HepG2 (cell line): ENCODE measurements around the gene GINS2. TPM values are rescaled to one million over a fixed set of nuclear protein-coding genes. Genes with fewer than 3 reads are reported as not detected.

ENCODE experiments used
- ETV6 ChIP-seq: sonication (generic); formaldehyde crosslinking; conservative IDR thresholded peaks from 2 replicates; pipeline ENCODE4 v1.4.0; 2020; ENCODE audit warnings: missing genetic modification reagents
- HOXA5 ChIP-seq: sonication (generic); formaldehyde crosslinking; IDR thresholded peaks from 2 replicates; pipeline ENCODE4 v1.4.0; 2020; ENCODE audit warnings: missing genetic modification reagents
- MAZ ChIP-seq, 2 experiments: sonication (generic) in 1 of 2; formaldehyde crosslinking in 1 of 2; IDR thresholded peaks; 2 replicates each; pipeline versions ENCODE4 v1.5.0 to v1.6.1; 2012 to 2020; ENCODE audit warnings: low read depth in 2 of 2, mild to moderate bottlenecking in 2 of 2, borderline replicate concordance in 1 of 2, improper control_type of control experiment in 1 of 2, low read length in 1 of 2, missing genetic modification reagents in 1 of 2, moderate library complexity in 1 of 2
- MIXL1 ChIP-seq: IDR thresholded peaks from 2 replicates; pipeline ENCODE4 v1.6.1; 2016
- MLLT10 ChIP-seq: sonication (generic); formaldehyde crosslinking; IDR thresholded peaks from 2 replicates; pipeline ENCODE4 v1.4.0; 2020; ENCODE audit warnings: missing genetic modification reagents
- NBN ChIP-seq: fragments of 450-650 bp; conservative IDR thresholded peaks from 2 replicates; pipeline ENCODE4 v1.6.1; 2017
- POGZ ChIP-seq: sonication (generic); formaldehyde crosslinking; IDR thresholded peaks from 2 replicates; pipeline ENCODE4 v1.4.0; 2020; ENCODE audit warnings: mild to moderate bottlenecking, missing genetic modification reagents
- REL ChIP-seq: sonication (generic); formaldehyde crosslinking; conservative IDR thresholded peaks from 2 replicates; pipeline ENCODE4 v1.8.0; 2022; ENCODE audit warnings: mild to moderate bottlenecking, missing genetic modification reagents, moderate library complexity
- ZNF382 ChIP-seq: sonication (generic); formaldehyde crosslinking; IDR thresholded peaks from 2 replicates; pipeline ENCODE4 v1.5.0; 2020; ENCODE audit warnings: missing genetic modification reagents, mild to moderate bottlenecking, borderline replicate concordance
- ZNF768 ChIP-seq: sonication (generic); formaldehyde crosslinking; IDR thresholded peaks from 2 replicates; pipeline ENCODE4 v1.4.0; 2020; ENCODE audit warnings: missing genetic modification reagents
- polyA plus RNA-seq, 8 experiments: library from polyadenylated mRNA; depleted of rRNA in 3 of 8; stranded (reverse) in 7 of 8; unstranded in 1 of 8; fragments of >200 nt; fragmentation: Illumina TruSeq in 4 of 8; extraction: Trizol in 4 of 8; gene quantifications; 2 replicates each; pipeline versions ENCODE4 v1.2.1 to v1.2.3, GENCODE V29; 2011 to 2016; ENCODE audit warnings: low read depth in 4 of 8, missing spikeins in 1 of 8, mixed read lengths in 1 of 8; ENCODE audit not compliant: insufficient read depth in 1 of 8
- total RNA-seq, 5 experiments: library from RNA; depleted of rRNA; stranded (reverse); fragments of >200 nt; fragmentation: Illumina TruSeq; extraction: Trizol; gene quantifications; 2 replicates each; pipeline ENCODE4 v1.2.3, GENCODE V29; 2016; ENCODE audit warnings: low read depth in 1 of 5
- TF ChIP-seq, protein P1 (sequence below): sonication (generic); formaldehyde crosslinking; IDR thresholded peaks from 2 replicates; pipeline ENCODE4 v1.4.0; 2020; ENCODE audit warnings: mild to moderate bottlenecking, missing genetic modification reagents
- TF ChIP-seq, protein P2 (sequence below): IDR thresholded peaks from 2 replicates; pipeline ENCODE4 v1.6.1; 2016
- TF ChIP-seq, protein P3 (sequence below): sonication (generic); formaldehyde crosslinking; IDR thresholded peaks from 2 replicates; pipeline ENCODE4 v1.8.0; 2023; ENCODE audit warnings: mild to moderate bottlenecking, missing genetic modification reagents
- TF ChIP-seq, protein P4 (sequence below): sonication (generic); formaldehyde crosslinking; IDR thresholded peaks from 2 replicates; pipeline ENCODE4 v1.5.1; 2020; ENCODE audit warnings: missing genetic modification reagents, mild to moderate bottlenecking, borderline replicate concordance

GINS2 gene
- total and polyA plus RNA-seq, 2 of the 13 experiments (the other 11 are each of a cell fraction or from before 2014, with no cell fraction given) = 10.6 to 48.3 TPM

DNA sequence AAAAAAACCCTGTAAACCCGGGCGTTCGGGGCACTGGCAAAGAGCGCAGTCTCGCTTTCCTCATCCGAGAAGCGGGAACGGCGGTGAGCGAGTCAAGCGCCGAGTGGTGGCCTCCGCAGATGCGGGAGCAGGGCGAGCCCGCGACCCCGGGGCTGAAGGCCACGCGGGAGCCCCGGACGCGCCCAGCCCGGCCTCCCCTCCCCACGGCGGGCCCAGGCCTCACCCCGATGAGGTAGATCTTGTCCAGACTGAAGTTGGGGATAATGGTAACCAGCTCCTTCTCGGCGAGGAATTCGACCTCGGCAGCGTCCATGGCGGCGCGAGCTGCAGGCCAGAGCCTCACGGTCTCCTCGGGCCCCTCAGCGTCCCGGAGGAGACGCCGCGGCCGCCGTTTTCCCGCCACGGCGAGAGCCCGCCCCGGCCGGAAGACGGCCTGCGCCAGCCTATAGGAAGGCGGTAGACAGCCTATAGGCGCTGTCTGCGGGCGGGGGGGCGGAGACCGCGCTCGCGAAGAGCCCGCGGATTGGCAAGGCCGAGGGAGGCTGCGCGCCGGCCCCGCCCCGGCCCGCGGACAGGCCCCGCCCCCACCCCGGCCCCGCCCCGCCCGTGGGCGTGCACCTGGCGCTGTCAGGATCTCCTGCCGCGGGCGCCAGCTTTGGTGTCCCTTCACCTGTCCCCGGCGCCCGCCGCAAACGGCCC, at the start of gene GINS2 (continued):
- TF ChIP-seq, protein P1, sequence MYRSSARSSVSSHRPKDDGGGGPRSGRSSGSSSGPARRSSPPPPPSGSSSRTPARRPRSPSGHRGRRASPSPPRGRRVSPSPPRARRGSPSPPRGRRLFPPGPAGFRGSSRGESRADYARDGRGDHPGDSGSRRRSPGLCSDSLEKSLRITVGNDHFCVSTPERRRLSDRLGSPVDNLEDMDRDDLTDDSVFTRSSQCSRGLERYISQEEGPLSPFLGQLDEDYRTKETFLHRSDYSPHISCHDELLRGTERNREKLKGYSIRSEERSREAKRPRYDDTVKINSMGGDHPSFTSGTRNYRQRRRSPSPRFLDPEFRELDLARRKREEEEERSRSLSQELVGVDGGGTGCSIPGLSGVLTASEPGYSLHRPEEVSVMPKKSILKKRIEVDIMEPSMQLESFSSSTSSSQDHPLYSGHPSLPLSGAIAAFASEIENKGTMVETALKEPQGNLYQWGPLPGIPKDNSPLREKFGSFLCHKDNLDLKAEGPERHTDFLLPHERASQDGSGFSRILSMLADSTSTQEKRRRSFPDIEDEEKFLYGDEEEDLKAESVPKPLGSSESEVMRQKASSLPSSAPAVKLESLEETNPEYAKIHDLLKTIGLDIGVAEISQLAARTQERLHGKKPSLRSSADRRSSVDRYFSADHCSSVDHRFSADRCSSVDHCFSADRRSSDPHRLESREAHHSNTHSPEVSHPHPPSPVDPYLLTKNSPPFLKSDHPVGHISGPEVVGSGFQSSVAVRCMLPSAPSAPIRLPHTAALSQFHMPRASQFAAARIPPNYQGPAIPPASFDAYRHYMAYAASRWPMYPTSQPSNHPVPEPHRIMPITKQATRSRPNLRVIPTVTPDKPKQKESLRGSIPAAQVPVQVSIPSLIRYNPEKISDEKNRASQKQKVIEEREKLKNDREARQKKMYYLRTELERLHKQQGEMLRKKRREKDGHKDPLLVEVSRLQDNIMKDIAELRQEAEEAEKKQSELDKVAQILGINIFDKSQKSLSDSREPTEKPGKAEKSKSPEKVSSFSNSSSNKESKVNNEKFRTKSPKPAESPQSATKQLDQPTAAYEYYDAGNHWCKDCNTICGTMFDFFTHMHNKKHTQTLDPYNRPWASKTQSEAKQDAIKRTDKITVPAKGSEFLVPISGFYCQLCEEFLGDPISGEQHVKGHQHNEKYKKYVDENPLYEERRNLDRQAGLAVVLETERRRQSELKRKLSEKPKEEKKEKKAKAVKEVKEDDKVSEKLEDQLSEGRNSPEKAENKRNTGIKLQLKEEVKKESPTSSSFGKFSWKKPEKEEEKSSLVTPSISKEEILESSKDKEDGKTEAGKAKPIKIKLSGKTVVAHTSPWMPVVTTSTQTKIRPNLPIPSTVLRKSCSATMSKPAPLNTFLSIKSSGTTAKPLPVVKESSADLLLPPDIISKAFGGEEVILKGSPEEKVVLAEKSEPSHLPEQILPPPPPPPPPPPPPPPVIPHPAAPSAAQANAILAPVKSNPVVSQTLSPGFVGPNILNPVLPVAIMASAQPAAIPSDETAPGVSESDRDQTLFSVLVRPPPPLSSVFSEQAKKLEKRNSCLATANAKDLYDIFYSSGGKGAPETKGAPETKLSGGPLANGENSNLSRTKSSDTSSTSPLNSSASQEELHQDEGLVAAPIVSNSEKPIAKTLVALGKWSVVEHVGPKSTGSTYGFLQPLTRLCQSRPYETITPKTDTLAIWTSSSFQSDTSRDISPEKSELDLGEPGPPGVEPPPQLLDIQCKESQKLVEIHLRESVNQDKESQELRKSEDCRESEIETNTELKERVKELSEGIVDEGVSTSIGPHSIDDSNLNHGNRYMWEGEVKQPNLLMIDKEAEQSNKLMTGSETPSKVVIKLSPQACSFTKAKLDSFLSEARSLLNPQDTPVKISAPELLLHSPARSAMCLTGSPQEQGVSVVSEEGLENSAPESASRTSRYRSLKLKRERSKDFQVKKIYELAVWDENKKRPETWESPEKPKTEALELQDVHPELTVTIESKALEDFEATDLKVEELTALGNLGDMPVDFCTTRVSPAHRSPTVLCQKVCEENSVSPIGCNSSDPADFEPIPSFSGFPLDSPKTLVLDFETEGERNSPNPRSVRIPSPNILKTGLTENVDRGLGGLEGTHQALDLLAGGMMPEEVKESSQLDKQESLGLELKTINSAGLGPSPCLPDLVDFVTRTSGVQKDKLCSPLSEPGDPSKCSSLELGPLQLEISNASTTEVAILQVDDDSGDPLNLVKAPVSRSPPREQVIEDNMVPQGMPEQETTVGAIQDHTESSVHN (CRISPR knock-in tag) = no peak
- TF ChIP-seq, protein P2, sequence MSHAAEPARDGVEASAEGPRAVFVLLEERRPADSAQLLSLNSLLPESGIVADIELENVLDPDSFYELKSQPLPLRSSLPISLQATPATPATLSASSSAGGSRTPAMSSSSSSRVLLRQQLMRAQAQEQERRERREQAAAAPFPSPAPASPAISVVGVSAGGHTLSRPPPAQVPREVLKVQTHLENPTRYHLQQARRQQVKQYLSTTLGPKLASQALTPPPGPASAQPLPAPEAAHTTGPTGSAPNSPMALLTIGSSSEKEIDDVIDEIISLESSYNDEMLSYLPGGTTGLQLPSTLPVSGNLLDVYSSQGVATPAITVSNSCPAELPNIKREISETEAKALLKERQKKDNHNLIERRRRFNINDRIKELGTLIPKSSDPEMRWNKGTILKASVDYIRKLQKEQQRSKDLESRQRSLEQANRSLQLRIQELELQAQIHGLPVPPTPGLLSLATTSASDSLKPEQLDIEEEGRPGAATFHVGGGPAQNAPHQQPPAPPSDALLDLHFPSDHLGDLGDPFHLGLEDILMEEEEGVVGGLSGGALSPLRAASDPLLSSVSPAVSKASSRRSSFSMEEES (CRISPR knock-in tag) = 0 out of 2 replicates have a peak, but pooled peaks have one; percentile 33
- TF ChIP-seq, protein P3, sequence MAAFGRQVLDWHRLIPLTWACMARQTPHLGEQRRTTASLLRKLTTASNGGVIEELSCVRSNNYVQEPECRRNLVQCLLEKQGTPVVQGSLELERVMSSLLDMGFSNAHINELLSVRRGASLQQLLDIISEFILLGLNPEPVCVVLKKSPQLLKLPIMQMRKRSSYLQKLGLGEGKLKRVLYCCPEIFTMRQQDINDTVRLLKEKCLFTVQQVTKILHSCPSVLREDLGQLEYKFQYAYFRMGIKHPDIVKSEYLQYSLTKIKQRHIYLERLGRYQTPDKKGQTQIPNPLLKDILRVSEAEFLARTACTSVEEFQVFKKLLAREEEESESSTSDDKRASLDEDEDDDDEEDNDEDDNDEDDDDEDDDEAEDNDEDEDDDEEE = peak; percentile 53; the same call in 1 of the 2 replicates
- TF ChIP-seq ZNF768 (CRISPR knock-in tag) = peak; percentile 69
- peak; percentile 63; the same call in 1 of the 2 replicates for TF ChIP-seq POGZ
- TF ChIP-seq HOXA5 = peak; percentile 91; the same call in 1 of the 2 replicates
- no peak for TF ChIP-seq MLLT10 (CRISPR knock-in tag)
- TF ChIP-seq ETV6 = peak; percentile 62; the same call in 1 of the 2 replicates
- TF ChIP-seq, protein P4, sequence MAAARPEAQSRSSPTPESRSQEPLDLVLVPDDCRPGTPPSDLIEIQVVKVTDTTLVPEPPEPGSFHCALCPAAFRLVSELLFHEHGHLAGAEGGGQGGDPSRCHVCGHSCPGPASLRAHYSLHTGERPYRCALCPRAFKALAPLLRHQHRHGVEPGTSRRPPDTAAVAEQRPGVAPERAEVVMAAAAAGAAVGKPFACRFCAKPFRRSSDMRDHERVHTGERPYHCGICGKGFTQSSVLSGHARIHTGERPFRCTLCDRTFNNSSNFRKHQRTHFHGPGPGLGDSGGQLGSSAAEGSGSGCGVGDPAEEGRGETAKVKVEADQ = peak; percentile 58; the same call in 1 of the 2 replicates
- TF ChIP-seq NBN = no peak
- TF ChIP-seq ZNF382 (CRISPR knock-in tag) = no peak
- TF ChIP-seq MAZ (IDR thresholded peaks at IDR 0.05; ENCODE audit: borderline replicate concordance, low read depth, low read length) = peak; percentile 45; the same call in 1 of the 2 replicates
- TF ChIP-seq MAZ (CRISPR knock-in tag; IDR thresholded peaks at IDR 0.05; ENCODE audit: low read depth) = peak; percentile 27; the same call in 1 of the 2 replicates
- TF ChIP-seq MIXL1 = 0 out of 2 replicates have a peak, but pooled peaks have one; percentile 30
- peak; percentile 97 for TF ChIP-seq REL
